ENCODE data around the gene TSHZ2.
"Not testable (repeated sequence)": the region's sequence is repeated elsewhere in the genome, so short reads cannot be mapped to it uniquely, and the experiment has no call there.

Gene TSHZ2

DNA sequence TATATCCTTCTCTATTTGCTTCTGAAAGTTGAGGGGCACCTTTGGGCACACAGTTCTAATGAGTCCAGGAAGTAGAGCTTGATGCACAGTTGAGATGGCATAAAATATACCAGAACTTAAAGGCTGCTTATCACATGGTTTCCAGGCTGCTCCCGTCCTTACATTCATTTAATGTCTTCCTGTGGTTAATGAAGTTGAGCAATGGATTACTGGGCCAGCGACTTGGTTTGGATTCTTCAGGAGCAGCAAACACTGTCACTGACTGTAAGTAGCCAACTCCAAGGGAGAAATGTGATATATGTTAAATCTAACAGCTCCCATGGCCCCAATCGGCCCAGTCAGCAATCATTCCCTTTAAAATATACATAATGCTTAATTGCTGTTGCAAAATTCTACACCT is 9.0 kb upstream of the TSHZ2 start:
- DNase-seq: no peak

DNA sequence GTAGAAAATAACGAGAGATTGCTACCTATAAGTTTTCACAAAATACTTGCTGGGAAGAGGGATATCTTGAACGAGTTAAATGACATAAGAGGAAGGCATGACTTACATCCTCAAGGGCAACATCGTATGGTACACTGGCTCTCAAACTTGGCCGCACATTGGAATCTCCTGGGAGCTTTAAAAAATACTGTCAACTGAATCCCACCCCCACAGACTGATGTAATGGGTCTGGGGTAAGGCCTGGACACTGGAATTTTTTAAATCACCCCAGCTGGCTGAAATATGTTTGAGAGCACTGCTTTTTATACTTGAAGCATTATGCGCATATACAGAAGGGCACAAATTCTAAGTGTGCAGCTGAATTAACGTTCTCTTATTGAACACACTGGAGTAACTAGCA is 8.0 kb upstream of the TSHZ2 start:
- no peak for DNase-seq

DNA sequence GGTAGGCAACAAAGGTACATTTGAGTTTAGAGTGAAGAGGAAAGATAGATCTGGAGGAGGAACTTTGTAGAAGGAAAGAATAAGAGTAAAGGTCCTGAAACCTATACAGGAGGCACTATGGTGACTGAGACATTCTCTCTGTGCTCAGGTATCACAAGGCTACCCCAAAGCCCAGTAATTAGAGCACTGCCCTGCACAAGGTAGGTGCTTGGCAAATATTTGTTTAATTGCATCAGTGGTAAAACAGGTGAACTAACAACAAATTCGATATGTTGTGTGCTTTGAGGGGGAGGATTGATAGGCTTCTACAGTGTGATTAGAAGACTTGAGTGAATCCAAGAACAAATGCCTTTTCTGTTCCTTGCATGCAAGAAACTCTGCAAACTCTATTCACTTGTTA is 6.8 kb upstream of the TSHZ2 start:
- DNase-seq: no peak

DNA sequence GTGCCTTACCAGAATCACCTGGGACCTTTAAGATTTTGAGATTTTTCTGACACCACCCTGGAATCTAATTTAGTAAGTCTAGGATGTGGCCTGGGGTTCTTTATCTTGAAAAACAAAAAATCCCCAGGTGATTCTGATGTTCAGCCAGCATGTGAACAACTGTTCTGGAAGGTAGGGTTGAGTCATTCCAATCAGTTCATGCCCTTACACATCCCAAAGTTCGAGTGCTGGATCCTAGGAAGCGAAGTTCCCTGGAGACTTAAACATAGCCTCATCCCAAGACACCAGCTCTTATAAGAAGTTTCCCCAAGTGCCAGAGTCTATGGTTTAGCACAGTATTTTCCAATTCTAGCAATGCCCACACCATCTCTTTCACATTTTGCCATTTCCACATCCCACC is 6.3 kb upstream of the TSHZ2 start:
- DNase-seq: no peak

DNA sequence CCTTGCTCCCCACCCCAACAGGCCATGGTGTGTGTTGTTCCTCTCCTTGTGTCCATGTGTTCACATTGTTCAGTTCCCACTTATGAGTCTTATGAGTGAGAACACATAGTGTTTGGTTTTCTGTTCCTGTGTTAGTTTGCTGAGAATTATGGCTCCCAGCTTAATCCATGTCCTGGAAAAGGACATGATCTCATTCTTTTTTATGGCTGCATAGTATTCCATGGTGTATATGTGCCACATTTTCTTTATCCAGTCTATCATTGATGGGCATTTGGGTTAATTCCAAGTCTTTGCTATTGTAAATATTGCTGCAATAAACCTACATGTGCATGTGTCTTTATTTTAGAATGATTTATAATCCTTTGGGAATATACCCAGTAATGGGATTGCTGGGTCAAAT is 5.6 kb upstream of the TSHZ2 start:
- DNase-seq: not testable (repeated sequence)

DNA sequence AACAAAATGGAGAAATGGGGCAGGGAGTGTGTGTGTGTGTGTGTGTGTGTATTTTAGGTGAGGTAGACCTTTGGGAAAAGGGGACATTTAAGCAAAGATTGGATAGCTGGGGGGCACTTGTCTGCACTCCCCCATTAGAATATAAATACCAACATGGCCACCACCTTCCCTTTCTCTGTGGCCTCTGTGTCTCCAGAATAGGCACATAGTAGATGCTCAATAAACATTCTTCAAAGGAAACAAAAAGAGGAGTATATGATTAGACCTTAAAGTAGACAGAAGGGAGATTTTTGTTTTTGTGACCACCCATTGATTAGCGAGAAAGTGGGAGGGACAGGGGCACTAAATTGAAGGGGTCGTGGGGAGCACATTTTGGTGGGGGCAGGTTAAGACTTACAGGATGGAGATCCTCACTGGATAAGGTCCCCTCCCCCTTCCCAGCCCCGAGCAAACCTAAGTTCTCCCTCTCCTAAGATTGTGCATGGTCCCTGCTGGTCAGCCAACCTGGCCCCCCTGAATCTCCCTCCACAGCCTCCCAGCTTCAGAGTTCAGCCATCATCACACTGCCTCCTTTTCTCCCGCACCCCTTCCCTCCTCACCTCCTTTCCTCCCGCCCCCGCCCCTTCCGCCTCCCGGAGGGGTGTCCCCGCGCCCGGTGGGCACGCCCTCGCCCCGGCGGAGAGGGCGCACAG is 514 bp upstream of the TSHZ2 start:
- no peak for DNase-seq

DNA sequence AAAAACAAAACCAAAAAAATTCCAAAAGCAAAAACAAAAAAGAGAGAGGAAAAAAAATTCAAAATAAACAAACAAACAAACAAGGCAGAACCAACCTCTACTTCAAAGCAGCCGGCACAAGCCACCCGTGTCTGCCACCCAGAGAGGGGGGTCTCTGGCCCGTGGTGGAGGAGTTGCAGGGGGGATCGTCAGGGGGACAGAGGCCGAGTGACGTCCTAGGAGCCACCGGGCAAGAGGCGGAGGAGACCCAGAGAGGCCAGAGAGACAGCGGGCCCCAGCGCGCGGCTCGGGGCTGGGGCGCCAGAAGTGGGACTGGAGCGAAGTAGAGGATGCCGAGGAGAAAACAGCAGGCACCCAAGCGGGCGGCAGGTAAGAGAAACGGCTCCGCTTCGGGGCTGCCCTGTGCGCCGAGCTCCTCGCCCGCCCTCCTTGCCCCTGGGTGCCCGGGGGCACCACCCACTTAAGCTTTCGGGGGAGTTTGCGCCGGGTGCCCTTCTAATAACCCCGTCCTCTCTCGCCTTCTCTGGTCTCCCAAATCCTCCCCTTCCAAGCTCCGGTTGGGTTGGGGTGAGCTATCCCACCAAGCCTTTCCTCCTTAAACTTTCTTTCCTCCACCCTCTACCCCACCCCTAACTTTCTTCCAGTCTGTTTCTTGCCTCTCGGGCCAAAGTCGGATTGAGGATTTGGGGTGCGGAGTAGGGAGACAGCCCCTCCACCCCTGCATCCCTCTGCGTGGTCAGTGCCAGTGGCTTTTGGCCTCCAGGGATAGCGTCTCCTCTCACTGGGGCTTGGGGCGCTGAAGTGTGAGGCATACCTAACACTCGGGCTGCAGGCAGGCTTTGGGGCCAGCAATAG is 1.0 kb downstream of the TSHZ2 start:
- DNase-seq: no peak

DNA sequence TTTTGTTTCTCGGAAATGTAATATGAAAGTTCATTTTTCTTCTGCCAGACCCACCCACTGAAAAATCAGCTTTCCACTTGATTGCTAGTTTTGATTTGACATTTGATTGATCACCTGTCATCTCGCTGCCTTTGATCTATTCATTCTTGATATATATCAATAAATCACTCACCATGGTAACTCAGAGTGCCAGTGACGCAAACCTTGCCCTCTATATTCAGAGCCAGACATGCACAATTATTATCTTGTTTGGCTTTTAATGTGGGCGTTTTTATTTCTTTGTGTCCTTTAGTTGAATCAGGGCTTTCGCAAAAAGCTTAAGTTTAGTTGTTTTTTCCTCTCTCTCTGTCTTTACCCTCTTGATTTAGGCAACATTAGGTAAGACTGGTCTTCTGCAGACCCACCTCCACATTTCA is 2.0 kb downstream of the TSHZ2 start:
- DNase-seq: no peak

DNA sequence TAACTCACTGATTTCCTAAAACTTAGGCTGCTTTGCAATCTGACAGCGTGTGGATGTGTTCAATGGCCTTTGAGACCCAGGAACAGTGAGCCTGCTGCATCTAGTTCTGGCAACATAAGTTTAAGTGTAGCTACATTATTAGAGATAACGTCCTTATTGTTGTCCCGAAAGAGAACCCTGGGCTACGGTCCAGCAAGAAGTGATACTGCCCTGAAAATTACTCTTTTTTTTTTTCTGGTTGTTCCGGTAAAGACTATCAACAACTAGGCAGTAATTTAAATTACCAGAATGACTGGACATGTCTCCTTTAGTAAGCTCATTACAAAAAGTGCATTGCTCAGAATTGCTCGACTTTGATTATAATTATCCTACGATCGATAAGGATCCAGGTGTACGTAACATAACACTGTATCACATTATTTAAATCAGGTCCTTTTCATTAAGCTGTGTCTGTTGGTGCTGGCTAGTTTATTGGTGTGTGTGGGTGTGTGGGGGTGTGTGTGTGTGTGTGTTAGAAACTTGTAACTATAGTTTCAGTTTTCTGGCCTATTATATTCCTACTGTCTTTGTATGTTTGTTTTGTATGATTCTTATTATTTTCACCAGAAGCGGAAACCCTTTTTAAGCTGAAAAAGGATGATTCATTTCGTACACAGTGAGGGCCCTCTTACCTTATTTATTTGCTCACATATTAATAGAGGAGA is 3.0 kb downstream of the TSHZ2 start:
- no peak for DNase-seq

DNA sequence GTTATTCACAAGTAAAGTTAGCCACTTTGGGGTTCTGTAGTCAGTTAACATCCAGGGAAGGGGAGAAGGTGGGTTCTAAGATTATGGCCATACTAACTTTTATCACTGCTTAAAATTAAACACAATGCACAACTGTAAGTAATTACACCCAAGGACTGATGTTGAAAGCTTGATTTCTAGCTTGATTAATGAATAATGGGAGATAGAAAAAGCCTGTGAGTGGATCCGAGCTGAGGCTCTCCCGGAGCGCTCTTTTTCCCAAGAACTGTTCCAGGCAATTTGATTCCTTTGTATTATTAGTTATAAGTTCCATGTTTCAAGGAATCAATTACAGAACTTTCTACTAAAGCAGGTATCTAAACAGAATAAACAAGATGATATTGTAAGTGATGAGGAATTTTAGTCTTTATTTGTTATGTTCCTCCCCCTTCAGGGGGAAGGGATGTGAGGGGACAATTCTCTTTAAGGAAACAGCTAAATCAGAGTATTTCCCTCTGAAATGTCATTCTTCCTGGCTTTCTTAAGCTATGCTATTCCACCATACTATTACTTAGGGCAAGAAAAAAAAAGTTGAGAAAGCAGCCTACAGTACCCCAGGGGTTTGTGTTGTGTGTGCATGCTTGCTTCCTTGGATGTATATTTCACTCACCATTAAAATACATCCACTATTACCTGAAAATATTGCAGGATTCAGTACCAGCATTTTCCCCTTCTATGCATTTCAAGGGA is 3.8 kb downstream of the TSHZ2 start:
- DNase-seq: no peak

DNA sequence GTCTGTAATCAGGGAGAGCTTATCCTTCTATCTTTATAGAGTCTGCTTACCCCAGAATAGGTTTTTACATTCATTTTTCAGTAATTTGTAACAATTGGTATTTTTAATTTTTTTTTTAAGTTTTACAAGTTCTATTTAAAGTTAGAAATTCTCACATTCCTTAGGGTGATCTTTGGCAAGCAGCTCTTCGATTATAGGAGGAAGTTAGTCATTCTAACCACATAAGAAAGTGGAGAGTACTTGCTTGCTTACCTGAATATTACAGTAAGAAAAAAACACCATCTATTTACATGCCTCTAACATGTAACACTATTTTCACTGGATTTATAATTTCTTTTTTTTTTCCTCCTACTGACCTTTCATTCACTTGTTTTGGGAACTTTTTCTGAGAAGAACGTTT is 6.7 kb downstream of the TSHZ2 start:
- DNase-seq: no peak

DNA sequence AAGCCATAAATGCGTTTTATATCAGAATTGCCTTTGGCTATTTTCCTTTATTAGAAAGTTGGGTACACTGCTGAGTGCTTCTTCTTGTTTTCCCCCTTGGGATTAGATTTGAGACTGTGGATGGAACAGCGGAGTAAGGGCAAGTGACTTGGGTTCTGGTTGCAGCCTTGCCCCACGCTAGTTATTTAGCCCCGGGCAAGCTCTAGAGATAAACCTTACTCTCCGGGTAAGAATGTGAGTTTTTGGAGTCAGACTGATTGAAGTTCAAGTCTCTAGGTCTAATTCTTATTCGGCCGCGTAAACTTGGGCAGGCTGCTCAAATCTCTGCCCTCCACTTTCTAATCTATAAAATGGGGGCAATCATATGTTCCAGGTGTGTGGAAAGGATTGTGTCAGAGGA is 8.9 kb downstream of the TSHZ2 start:
- no peak for DNase-seq

DNA sequence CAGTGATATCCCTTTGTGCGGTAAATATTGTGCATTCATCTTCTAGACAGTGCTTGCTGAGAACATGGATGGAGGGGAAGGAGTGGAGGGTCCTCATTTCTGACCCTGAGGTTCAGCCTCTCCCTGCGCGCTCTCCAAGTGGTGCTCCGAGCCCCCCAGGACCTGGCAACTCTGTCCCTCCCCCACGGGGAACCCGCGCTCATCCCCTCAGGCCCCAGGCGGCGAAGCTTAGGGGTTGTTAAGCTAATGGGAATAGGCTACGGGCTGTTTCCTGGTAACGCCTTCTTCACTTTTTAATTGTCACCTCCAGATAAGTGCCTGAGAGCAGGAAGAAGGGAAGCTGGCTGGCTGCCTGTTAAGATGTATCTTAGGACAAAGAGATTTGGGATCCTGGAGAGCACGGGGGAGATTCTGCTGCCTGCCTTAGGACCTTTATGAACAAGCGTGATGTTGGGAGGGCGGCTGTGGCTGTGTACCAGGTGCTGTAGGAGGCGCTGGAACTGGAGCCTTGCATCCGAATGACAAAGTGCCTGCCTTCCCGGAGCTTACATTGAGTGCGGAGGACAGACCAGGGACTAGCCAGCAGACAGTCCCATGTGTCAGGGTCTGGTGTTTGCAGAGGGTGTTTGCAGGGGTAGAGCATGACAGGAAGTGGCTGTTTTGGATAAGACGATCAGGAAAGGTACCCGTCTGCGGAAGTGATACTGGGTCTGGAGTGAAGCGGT is 11.7 kb downstream of the TSHZ2 start:
- no peak for DNase-seq

DNA sequence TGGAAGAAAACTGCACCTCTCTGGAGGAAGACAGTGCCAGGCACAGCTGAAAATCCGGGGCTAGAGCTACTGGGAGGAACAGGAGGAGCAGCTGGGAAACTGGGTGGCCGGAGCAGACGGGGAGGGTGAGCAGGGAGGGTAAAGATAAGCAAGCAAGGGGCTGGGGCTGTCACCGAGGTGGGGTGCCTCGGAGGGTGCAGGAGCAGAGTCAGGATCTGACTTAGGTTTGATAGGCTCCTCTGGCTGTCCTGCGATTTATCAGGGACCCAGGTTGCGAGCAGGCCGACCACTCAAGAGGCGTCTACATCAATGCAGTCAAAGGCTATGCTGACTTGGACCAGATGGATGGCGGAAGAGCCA is 12.3 kb downstream of the TSHZ2 start:
- no peak for DNase-seq

DNA sequence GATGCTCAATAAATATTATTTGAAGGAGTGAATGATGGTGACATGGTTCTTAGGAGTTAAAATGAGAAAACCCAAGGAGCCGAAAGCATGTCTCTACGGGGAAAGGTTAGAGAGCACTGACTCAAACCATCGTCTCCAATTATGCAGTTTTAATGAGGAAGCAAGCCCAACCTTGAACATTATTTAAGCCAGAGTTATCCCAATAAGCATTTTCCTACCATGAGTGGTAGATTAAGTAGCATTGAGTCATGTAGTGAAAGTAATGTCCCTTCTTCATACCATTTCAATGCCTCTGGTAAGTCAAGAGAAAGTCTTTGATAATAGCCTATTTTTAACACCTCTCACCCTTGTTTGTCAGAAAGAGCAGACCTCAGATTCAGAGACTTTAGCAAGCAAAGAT is 13.5 kb downstream of the TSHZ2 start:
- no peak for DNase-seq

DNA sequence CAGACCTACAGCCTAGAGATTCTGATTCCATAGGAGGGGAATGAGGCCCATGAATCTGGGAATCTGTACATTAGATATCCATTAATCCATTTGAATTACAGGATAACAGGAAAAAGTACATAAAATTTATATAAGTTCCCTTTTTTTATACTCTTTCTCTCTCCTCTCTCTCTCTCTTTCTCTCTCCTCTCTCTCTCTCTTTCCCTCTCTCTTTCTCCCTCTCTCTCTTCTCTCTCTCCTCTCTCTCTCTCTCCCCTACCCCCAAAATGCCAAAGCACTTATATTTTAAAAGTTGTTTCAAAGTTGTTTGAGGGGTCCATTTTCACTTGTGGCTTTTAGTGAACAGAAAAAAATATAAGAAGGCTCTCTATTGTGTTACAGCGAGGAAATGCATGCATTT is 15.1 kb downstream of the TSHZ2 start:
- no peak for DNase-seq

DNA sequence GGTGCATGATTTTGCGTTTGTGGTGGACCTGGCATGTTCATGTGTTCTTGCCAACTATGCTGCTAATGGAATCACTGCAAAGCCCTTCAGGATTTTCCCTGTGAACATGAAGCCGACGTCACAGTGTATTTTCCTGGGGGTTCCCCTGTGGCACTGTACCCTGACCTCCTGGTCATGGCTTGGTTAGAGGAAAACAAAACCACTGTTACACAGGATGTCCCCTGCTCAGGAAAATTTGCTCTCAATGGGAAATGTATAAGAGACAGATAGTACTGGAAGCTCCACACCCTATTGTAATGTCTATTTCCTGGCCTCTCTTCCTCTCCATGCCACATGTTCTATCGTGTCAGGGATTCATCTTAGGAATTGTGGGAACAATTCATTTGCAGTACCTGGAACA is 19.7 kb downstream of the TSHZ2 start:
- DNase-seq: no peak

DNA sequence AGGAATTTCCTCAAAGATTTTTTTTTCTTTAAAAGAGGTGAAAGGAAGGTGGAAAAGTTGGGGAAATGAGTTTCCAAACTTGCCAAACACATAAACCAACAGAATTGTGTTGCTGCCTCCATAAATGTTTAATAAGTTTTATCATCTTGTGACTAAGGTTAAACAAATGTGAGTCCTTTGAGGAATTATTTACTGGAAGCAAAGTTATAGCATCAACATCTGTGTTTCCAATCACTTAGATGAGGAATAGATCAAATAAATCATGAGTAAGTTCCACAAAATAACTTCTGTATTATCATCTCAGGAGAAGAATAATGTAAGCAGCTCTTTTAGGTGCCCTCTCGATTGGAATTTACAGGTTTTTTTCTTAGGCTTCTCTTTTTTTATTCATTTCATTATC is 20.5 kb downstream of the TSHZ2 start:
- no peak for DNase-seq

DNA sequence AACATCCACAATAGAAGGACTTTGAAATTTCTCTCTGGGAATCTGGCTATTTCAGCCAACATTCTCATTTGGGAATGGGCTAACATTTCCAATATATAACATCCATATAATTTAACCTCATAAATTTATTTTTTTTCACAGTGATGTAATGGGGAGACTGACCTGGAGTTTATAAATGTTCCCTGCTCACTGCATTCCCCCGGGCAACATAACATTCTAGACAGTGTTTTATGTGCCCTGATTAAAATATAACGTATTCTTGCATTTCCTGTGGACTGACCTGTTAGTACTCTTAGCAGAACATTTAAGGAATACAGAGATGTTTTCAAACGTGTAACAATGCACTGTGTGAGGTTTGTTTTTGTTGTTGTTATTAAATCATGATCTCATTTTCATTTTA is 20.9 kb downstream of the TSHZ2 start:
- DNase-seq: no peak

DNA sequence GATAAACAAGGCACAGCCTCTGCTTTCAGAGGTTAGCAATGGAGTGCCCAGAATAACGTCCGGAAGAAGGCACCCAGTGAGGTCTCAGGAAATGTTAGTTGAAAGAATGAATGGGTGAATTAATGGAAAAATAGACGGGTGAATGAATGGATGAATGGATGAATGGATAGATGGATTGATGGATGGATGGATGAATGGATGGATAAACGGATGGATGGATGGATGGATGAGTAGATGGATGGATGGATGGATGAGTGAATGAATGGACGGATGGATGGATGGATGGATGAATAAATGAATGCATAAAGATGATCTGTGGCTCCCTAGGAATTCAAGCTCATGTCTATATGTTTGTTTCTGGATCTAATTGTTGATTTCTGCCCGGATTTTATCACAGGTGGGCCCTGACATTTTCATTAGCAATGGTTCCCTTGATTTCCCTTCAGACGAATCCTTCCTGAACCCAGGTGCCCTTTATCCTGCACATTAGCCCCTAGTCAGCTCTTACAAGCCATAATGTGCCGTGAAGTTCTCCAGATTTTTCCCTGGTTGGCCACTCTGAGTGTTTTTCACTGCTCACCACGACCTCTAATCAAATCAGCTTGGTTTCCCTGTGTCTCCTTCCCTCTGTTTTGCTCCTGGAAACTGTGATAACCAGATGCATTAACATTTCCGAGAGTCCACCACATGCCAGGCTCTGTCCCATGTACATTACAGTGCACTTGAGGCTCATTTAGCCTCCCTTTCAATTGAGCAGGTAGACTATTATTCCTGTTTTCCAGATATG is 22.2 kb downstream of the TSHZ2 start:
- DNase-seq: no peak

DNA sequence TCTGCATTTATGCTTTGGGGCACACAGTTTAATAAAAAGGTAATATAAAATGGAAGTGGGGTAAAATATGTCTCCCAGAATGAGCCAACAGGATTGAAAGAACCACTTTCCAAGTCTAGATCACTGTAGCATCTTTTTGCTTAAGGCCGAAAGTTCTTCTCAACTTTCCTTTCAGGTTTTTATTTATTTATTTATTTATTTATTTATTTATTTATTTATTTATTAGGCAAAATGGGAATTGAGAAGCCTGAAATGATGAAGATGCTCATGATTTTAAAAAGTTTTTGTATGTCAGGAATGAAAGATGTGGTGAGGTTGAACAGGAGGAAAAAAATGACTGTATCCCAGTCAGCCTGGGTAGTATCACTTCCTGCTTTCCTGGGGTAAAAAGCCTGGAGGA is 24.0 kb downstream of the TSHZ2 start:
- no peak for DNase-seq

DNA sequence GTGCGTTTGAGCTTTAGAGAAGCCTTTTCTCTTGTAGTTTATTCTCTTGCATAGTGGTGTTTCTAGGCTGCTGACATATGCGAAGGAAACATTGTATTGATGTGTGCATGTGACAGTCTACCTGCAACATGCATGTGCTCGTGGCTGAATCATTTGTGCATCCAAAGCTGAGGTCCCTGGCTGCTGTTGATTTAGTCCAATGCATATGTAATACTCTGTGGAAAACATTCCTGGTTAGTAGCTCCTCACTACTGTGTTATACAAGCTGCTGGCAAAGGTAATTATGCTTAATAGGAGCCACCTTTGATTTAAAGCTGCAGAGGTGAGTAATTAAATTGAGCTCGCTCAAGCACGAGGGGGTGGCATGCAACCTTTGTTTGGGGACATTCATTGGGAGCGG is 24.5 kb downstream of the TSHZ2 start:
- no peak for DNase-seq

Measured in NCI-H2081 treated with DMSO at 0.1 percent for 48 hours (cell line).